Suprapubic skin (tissue), 4 donors: ENCODE results near the gene LHB. TPM values are rescaled to one million over a fixed set of nuclear protein-coding genes. Genes with fewer than 3 reads are reported as not detected.

Source experiments
- DNase-seq, 2 donors: peaks; one replicate each; pipeline ENCODE4 v3.0.0-alpha.2; 2019; ENCODE audit warnings: low spot score in 2 of 2
- H3K27ac ChIP-seq: fragments of 200-600 bp; sonication (generic); one replicate; pipeline ENCODE4 v1.5.1; 2019
- H3K27me3 ChIP-seq: fragments of 200-600 bp; sonication (generic); one replicate; pipeline ENCODE4 v1.5.1; 2019
- H3K36me3 ChIP-seq: fragments of 200-600 bp; sonication (generic); one replicate; pipeline ENCODE4 v1.5.1; 2019
- H3K4me1 ChIP-seq: fragments of 200-600 bp; sonication (generic); one replicate; pipeline ENCODE4 v1.5.1; 2019
- H3K4me3 ChIP-seq: fragments of 200-600 bp; sonication (generic); one replicate; pipeline ENCODE4 v1.5.1; 2019; ENCODE audit warnings: mild to moderate bottlenecking
- H3K9me3 ChIP-seq: fragments of 200-600 bp; sonication (generic); one replicate; pipeline ENCODE4 v1.5.1; 2019
- CTCF ChIP-seq, 2 donors: fragments of 200-600 bp in 1 of 2; fragments of 450-650 bp in 1 of 2; sonication (generic) in 1 of 2; IDR thresholded peaks; one replicate each; pipeline ENCODE4 v1.5.1; 2016 to 2019; ENCODE audit warnings: antibody characterized with exemption in 2 of 2, mild to moderate bottlenecking in 1 of 2, moderate library complexity in 1 of 2
- EP300 ChIP-seq: sonication (generic); formaldehyde crosslinking; IDR thresholded peaks from one replicate; pipeline ENCODE4 v1.6.1; 2017; ENCODE audit warnings: antibody characterized with exemption
- POLR2A ChIP-seq, 2 donors: fragments of 450-650 bp; IDR thresholded peaks; one replicate each; pipeline ENCODE4 v1.6.1; 2017; ENCODE audit warnings: antibody characterized with exemption in 2 of 2, mild to moderate bottlenecking in 2 of 2, moderate library complexity in 2 of 2
- POLR2AphosphoS5 ChIP-seq, 3 donors: sonication (generic); formaldehyde crosslinking; IDR thresholded peaks; one replicate each; pipeline ENCODE4 v1.6.1; 2017; ENCODE audit warnings: antibody characterized with exemption in 3 of 3
- WGBS: methylation state at CpG from one replicate; pipeline ENCODE4 v1.1.5; 2018; 5-methylcytosine and 5-hydroxymethylcytosine counted together
- total RNA-seq, 4 donors: library from RNA; depleted of rRNA; stranded (reverse); fragments of >200 nt; gene quantifications; one replicate each; pipeline ENCODE4 v1.1.0, GENCODE V29; 2016

The LHB gene
- total RNA-seq, 4 donors from 2014 or later = not detected

GRCh38 chr19:48969276-48970138 lies 47.4 kb downstream of the LHB start:
- no peak overlapping the region for H3K27ac ChIP-seq
- WGBS = 94% methylated on average over 45 of the region's 45 CpGs

GRCh38 chr19:48968813-48969218 lies 48.1 kb downstream of the LHB start:
- H3K4me3 ChIP-seq = no peak overlapping the region
- peaks cover 42% of the 10 kb centered on the region for H3K4me1 ChIP-seq
- peak overlapping the region; percentile 33 for H3K27ac ChIP-seq
- no peak for TF ChIP-seq POLR2AphosphoS5 (IDR thresholded peaks at IDR 0.05)
- TF ChIP-seq CTCF (IDR thresholded peaks at IDR 0.05) = no peak
- TF ChIP-seq POLR2A (IDR thresholded peaks at IDR 0.05) = no peak
- TF ChIP-seq EP300 = no peak
- H3K36me3 ChIP-seq = peaks cover 56% of the 10 kb centered on the region
- DNase-seq = no peak
- H3K27me3 ChIP-seq = no peaks in the 10 kb centered on the region
- no peaks in the 10 kb centered on the region for H3K9me3 ChIP-seq
- WGBS = 54% methylated on average over 10 of the region's 15 CpGs

More at GRCh38 chr19:48969276-48970138, 47.4 kb downstream of the LHB start:
- Histone ChIP-seq H3K4me3 (no peak overlapping the region), H3K4me1 (peaks cover 35% of the 10 kb centered on the region), H3K9me3 (no peaks in the 10 kb centered on the region), H3K27me3 (no peaks in the 10 kb centered on the region), H3K36me3 (peaks cover 63% of the 10 kb centered on the region)
- no peak for TF ChIP-seq POLR2A (IDR thresholded peaks at IDR 0.05)
- no peak for TF ChIP-seq CTCF (IDR thresholded peaks at IDR 0.05)
- TF ChIP-seq EP300 = no peak
- no peak for TF ChIP-seq POLR2AphosphoS5 (IDR thresholded peaks at IDR 0.05)
- no peak for DNase-seq

GRCh38 chr19:48968179-48968661 lies 48.7 kb downstream of the LHB start:
- Histone ChIP-seq H3K27me3 (no peaks in the 10 kb centered on the region), H3K4me1 (peaks cover 48% of the 10 kb centered on the region), H3K36me3 (peaks cover 52% of the 10 kb centered on the region), H3K4me3 (no peak overlapping the region), H3K27ac (peak overlapping the region; percentile 33), H3K9me3 (no peaks in the 10 kb centered on the region)
- no peak for TF ChIP-seq CTCF (IDR thresholded peaks at IDR 0.05)
- TF ChIP-seq EP300 = no peak
- TF ChIP-seq POLR2A (IDR thresholded peaks at IDR 0.05) = no peak
- no peak for TF ChIP-seq POLR2AphosphoS5 (IDR thresholded peaks at IDR 0.05)
- DNase-seq = no peak
- WGBS = 53% methylated on average over 4 of the region's 4 CpGs

GRCh38 chr19:48967346-48968178 lies 49.3 kb downstream of the LHB start:
- Histone ChIP-seq H3K27ac (peak overlapping the region; percentile 22), H3K4me3 (peak overlapping the region; percentile 69), H3K4me1 (peaks cover 55% of the 10 kb centered on the region), H3K9me3 (no peaks in the 10 kb centered on the region), H3K36me3 (peaks cover 47% of the 10 kb centered on the region), H3K27me3 (no peaks in the 10 kb centered on the region)
- 80% methylated on average over 14 of the region's 14 CpGs for WGBS
- no peak for DNase-seq
- TF ChIP-seq CTCF (IDR thresholded peaks at IDR 0.05) (no peak), POLR2AphosphoS5 (IDR thresholded peaks at IDR 0.05) (peak in 1 of 3 donors; percentile 40)
